SH-SY5Y (cell line): ENCODE measurements around the gene RNFT2.

ENCODE experiments used
- GATA2 ChIP-seq: IDR thresholded peaks from 2 replicates; pipeline ENCODE4 v1.6.1; 2011; ENCODE audit warnings: mild to moderate bottlenecking, low read depth, low read length
- GATA3 ChIP-seq: IDR thresholded peaks from 2 replicates; pipeline ENCODE4 v1.6.1; 2011; ENCODE audit warnings: low read depth, mild to moderate bottlenecking, low read length, moderate library complexity

Gene RNFT2

GRCh38 chr12:116698554-116699075, 39.5 kb upstream of the RNFT2 start:
- TF ChIP-seq GATA2 (no peak), GATA3 (no peak)

DNA sequence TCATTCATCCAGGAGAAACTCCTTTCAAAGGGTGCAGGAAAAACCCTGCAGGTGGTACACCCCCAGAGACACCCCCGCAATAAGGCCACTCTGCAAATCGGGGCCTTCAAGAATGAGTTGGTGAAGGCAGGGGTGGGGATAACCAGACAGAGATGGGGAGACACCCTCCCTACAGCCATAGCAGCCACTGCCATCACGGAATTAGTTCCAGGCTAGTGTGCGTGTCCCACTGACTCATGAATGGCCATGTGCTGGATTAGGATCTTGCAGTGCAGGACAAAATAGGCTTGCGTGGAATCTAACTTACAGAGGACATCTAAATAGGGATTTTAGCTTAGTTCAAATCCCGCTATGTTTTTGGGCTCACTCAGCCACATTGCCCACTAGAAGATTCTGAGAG, 38.0 kb upstream of the RNFT2 start:
- TF ChIP-seq GATA3, result no peak
- TF ChIP-seq GATA2, result no peak

GRCh38 chr12:116701432-116701831, 36.7 kb upstream of the RNFT2 start:
- TF ChIP-seq GATA3 (no peak), GATA2 (no peak)

GRCh38 chr12:116703214-116703795, 34.8 kb upstream of the RNFT2 start:
- TF ChIP-seq GATA3, result no peak
- no peak for TF ChIP-seq GATA2

GRCh38 chr12:116707751-116708150, 30.4 kb upstream of the RNFT2 start:
- no peak for TF ChIP-seq GATA2
- TF ChIP-seq GATA3, result no peak

GRCh38 chr12:116708826-116709756, 29.0 kb upstream of the RNFT2 start:
- TF ChIP-seq GATA2 (peak; percentile 85), GATA3 (no peak; the same call in 1 of the 2 replicates)

GRCh38 chr12:116709768-116710167, 28.3 kb upstream of the RNFT2 start:
- TF ChIP-seq GATA3, result 0 out of 2 replicates have a peak, but pooled peaks have one; percentile 27
- no peak for TF ChIP-seq GATA2

DNA sequence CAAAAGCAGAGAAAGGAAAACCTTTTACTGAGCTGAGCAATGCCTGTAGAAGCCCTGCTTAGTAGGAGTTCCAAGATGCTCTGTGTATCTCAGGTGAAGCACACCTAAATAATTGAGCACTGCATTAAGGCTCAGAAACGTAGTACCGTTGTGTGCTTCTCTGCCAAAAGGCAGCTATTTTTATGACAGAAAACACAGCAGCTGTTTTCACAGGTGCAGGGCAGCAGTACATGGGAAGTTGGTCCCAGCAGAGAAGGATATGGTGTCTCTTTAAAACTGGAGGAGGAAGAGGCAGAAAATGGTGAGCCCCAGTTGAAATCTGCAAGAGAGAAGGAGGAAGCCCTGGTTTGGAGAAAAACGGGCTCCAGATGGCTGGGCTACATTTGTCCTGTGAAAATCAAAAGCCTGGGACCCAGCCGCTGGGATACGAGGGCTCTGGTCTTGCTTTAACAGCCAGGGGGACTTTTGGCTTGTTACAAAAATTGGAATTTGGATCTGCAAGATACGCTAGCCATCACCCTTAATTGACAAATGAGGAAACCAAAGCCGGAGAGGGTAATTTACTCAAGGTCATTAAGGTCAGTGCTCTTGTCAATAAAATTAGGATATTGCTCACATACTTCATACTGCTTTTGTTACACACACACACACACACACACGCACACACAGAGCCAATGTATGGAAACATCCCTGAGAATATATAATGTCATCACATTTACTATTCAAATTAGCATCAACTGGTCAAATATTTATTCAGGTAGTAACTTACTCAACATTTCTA, 27.6 kb upstream of the RNFT2 start:
- TF ChIP-seq GATA2, result no peak
- no peak for TF ChIP-seq GATA3

DNA sequence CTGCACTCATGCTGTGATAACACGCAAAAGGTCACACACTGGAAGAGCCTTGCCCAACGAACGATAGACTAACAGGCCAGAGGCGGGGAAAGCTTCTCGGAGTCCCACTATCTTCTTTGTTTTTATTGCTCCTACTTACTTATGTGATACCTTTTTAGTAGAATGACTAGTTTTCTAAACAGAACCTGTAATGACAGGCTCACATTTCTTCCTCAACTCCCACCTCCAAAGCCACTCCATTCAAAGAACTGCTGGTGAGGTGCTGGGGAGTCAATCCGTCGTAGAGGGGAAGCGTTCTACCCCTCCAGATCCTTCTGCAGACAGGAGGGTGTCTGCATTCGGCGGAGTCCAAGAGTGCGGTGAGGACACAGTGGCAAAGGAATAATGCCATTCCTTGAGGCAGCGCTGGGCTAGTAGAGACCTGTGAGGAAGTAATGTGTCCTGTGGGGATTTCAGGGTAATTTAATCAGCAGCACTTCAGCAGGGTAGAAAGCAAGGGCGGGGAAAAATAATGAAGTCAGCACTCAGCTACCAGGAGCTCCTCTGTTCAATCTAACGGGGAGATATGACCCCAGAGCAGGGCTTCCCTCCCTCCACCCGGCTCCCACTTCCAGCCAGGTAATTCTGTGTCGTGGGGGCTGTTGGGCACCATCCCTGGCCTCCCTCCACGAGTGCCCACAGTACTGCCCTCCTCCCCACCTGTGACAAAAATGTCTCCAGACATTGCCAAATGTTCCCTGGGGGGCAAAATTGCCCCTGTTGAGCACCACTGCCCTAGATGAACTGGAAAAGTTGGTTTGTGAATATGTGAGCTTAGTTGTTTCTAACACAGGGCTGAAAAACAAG, 25.4 kb upstream of the RNFT2 start:
- TF ChIP-seq GATA2, result no peak

GRCh38 chr12:116713527-116713926, 24.6 kb upstream of the RNFT2 start:
- TF ChIP-seq GATA2 (no peak), GATA3 (no peak)

GRCh38 chr12:116714175-116714574, 23.9 kb upstream of the RNFT2 start:
- no peak for TF ChIP-seq GATA3
- TF ChIP-seq GATA2, result no peak

DNA sequence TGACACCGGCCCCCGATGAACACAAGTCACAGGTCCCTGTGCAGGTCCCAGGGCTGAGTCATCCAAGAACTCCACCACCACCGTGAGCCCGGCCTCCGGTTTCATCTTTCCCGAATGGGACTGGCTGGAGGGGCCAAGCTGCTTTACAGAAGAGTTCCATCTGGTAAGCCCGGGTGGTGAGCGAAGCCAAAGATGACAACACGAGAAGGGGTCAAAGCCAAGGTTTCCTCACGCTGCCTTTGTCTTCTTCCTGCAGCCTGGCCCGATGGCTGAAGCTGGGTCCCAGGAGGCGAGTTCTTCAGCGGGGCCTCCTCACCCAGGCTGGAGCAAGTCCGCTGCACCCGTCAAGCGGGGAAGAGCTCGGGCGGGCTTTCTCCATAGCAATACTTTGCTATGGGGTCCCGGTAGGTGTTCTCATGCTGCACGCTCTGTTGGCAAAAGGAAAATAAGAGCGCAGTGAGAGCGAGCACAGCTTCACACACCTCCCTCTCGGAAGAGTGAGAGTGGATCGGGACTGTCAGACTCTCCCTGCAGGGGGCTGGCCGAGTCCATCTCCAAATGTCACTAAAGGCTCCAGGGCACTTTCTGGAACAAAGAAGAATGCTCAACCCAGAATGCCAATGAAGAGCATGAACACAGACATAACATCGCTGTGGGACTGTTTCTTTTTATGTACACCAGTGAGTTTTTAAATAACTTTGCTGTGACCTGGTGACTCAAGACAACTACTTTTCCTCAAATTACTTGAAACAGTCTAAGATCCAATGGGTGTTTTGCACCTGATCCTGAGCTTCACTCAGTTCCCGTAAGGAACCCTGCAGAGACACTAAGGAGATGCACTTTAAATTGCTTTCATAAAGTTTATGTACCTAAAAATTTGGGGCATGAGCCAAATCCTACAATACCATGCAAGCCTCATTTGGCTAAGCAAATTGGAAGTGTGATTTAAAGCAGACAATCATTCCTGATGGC, 20.4 kb upstream of the RNFT2 start:
- no peak for TF ChIP-seq GATA2
- TF ChIP-seq GATA3, result no peak

GRCh38 chr12:116718655-116719454, 19.3 kb upstream of the RNFT2 start:
- TF ChIP-seq GATA2 (no peak), GATA3 (no peak)
